COR-L47 (cell line): Measurements from ENCODE around the gene RAPGEF1.
"Not testable (repeated sequence)": the region's sequence is repeated elsewhere in the genome, so short reads cannot be mapped to it uniquely, and the experiment has no call there.

Experiments
- DNase-seq: peaks from one replicate; lab custom pipeline; 2025; lab: John Stamatoyannopoulos, UW

Gene RAPGEF1

GRCh38 chr9:131668439-131669268 lies 71.2 kb downstream of the RAPGEF1 start:
- DNase-seq: no peak

DNA sequence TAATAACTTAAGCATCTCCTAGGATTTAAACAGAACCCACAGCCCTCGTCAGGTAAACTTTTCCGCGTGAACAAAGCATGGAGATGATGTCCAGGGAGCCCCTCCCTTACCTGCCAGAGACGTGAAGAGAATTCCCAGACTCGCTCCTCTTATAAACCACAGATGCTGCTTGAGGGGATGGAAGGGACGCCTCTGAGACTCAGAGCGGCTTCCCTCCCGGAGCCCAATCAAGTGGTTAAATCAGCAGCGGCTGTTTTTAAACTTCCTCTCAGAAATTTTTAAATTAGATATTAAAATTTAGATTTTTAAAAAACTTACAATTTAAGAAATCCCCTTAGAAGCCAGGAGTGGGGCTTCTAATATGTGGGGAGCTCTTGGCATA lies 71.8 kb downstream of the RAPGEF1 start:
- DNase-seq: no peak

- no peak for DNase-seq
These were observed 72.3 kb downstream of the RAPGEF1 start for GRCh38 chr9:131667576-131667975.

GRCh38 chr9:131666774-131667173 lies 73.1 kb downstream of the RAPGEF1 start:
- DNase-seq: no peak

DNA sequence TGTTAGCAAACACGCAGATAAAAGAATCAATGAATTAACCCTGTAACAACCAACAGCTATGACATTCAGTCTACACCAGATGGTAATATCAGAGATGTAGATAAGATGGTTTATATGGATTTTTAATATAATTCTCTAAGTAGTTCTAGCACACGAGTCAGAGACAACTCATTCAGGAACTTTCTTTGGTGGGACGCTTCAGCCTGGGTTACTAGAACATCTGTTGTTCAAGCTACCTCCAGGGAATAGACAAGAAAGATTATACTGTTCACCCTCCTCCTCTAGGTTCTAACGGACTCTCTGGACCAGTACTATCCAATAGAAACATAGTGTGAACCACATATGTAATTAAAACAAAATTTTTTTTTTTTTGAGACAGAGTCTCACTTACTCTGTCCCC lies 73.8 kb downstream of the RAPGEF1 start:
- no peak for DNase-seq

DNA sequence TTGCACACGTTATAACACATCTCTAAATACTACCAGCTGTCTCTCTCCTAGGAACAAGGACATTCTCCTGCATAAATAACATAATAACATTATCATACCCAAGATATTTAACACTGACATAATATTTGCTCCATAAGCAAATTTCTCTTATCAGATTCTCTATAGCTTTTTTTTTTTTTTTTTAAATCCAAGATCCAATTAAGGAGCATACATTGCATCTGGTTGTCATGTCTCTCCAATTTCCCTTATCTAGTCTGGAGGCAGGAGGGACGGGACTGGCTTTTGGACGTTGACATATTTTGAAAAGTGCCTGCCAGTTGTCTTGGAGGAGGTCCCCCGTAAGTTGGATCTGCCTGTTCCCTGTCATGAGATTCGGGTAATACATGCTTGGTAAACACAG lies 76.6 kb downstream of the RAPGEF1 start:
- DNase-seq: no peak

DNA sequence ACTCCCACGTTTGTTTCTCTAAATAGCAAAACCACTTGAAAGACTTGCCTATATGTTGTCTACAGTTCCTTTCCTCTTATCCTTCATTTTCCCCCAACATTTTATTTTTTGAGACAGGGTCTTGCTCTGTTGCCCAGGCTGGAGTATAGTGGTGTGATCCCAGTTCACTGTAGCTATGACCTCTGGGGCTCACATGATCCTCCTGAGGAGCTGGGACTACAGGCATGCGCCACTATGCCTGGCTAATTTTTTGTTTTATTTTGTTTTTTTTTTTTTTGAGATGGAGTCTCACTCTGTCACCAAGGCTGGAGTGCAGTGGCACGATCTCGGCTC lies 77.6 kb downstream of the RAPGEF1 start:
- not testable (repeated sequence) for DNase-seq

DNA sequence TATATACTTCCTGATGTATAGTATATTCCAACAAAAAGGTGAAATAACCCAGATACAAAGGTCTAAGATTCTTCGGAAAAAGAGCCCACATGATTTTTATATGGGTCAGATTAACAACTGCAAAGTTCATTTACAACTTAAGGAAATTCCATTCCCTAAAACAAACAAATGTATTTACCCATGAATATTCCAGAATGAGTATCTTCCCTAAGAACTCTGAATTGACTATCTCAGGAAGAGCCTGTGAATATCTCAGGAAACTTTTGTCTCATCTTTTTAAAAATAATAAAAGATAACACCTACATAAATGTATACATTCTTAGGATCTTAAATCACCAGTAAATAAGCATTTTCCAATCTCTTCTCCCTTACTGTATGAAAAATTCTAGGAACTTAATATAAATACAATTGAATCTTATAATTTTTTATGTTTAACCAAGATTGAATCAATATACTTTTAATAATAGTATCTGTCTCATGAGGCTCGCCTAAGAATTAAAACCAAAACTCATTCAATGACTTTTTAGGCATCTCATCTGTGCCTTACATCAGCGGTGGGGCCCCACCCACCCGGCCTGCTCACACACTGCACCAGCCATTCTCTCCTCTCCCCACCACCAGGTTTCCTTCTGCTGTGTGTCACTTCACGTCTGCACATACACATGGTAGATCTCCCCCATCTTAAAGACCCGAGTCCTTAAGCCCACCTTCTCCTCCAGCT lies 78.1 kb downstream of the RAPGEF1 start:
- no peak for DNase-seq

DNA sequence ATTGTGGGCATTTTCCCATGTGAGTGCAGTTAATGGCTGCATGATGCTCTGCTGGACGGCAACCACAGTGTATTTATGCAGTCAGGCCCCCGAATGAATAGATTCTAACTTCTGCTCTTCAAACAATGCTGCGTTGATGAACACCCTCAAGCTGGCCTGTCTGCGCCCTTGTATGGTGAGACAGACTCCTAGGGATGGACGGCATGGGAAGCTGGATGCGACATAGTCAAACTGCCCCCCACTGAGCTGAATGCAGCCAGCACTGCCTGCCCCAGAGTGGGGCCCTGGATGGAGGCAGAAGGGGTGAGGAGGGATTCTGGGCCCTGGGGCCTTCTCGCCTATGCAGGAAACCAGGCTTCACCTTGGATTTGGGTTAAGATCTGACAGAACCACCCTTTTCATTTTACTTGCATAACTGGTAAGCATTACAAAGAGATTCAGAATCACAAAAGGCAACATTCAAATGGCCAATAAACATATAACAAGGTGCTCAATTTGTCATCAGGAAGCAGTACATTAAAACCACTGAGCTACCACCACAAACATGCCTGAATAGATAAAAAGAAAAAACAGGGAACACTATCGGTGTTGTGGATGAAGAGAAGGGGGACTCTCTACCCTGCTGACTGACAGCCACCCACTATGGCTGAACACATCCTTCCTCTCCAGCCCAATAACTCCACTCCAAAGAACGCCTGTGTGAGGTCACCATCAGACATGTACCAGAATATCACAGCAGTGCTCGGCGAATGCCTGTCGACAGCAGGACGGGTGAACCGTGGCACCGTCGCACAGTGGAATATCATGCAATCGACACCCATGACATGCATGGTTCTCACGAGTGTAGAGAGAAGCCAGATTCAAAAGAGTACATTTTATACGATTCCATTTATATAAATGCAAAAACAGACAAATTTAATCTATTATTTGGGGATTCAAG lies 79.1 kb downstream of the RAPGEF1 start:
- no peak for DNase-seq

GRCh38 chr9:131658377-131659129 lies 81.3 kb downstream of the RAPGEF1 start:
- DNase-seq: no peak

- no peak for DNase-seq
These were observed 81.9 kb downstream of the RAPGEF1 start for GRCh38 chr9:131657940-131658339.

GRCh38 chr9:131657456-131657855 lies 82.4 kb downstream of the RAPGEF1 start:
- no peak for DNase-seq

GRCh38 chr9:131657037-131657377 lies 82.9 kb downstream of the RAPGEF1 start:
- no peak for DNase-seq

DNA sequence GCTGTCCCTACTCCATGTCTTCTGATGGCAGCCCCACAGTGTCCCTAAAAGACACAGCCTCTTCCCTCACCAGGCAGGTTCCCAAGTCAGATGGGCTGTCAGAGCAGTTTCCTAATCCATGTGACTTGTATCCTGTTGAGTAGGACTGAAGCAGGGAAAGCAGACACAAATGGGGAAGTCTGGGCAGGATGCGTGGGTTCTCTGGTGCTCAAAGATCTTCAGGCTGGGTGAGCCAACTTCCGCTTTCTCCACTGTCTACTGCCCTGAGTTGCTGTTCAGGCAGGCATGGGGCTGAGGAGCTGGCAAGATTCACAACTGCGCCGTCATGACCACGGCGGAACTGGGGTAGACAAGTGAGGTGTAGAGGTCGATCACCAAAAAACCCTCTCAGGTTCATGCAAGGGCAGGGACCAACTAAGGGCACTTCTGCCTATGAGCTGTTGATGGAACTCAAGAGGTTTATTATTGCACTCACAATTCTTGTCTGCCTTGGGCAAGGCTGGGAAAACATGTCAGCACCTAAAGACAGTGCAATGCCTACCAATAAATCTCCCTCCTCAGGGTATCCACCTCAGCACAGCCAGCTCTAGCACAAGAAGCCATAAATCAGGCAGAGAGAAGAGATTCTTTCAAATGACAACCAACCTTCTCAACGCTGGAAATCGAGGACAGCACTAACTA lies 83.4 kb downstream of the RAPGEF1 start:
- DNase-seq: no peak

GRCh38 chr9:131654369-131654768 lies 85.5 kb downstream of the RAPGEF1 start:
- not testable (repeated sequence) for DNase-seq

GRCh38 chr9:131651599-131651998 lies 88.3 kb downstream of the RAPGEF1 start:
- no peak for DNase-seq

- no peak for DNase-seq
These were observed 88.7 kb downstream of the RAPGEF1 start for GRCh38 chr9:131651160-131651559.

DNA sequence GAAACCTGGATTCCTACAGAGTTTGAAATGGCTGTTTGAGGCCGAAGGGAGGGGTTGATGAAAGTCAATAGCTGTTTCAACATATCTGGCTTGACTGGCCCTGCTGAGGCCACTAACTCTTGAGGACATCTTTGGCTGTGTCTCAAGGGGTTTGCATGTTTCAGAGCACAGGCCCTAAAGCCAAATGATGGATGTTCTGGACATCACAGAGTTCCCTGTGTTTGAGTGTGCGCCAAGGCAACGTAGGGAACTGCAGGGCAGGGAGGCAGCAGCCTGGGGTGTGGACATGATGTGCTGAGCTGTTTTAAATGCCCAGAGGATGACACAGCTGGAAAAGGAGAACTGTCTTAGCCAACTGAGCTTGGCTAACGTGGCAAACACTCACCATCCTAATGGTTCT lies 89.6 kb downstream of the RAPGEF1 start:
- DNase-seq: no peak

DNA sequence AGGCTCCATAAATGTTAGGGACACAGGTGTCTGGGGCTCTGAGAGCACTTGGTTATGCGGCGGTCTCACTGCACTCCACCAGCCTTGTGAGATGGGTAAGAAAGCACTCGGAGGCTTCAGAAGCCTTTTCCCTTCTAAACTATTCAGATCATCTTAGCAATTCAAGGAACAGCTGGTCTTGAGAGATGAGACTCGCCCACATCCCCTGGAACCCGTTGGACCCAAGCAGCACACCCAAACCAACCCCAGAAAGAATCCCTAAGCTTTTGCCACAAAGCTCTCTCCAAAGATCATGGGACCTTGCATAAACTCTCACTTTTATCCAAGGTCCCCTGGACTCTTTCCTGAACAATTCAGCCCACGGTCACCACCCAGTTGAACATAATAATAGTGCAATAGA lies 90.2 kb downstream of the RAPGEF1 start:
- no peak for DNase-seq

DNA sequence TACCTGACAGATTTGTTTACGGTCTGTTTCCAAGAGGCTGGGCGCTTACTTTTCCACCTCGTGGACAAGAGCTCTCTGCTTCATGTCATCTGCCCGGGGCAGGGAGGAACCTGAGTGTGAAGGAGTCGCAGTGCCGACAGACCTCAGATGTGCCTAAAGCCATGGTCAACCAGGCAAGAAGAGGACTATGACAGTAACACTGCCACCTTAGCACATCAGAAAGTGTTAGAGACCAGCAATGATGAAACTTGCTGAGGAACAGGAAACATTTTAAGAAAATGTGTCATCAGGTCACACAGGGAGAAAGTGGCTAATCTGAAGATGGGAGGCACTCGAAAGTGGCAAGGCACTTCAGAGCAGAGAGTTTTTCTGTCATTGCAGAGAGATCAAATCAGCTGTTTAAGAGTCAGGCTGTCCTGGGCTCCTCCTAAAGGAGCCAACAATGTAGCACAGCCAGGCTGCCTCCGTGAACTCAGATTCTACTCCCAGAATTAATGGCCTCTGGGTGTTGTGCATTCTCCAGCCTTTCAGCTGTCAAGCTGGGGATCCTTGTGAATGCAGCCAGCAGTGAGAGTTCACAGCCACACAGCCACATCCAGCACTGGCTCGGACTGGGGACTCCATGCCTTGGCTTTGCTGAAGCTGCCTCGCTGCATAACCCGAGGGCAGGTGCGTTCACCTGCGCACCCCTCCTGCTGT lies 94.6 kb downstream of the RAPGEF1 start:
- DNase-seq: no peak
